ENCODE data around the gene TFPT.

DNA sequence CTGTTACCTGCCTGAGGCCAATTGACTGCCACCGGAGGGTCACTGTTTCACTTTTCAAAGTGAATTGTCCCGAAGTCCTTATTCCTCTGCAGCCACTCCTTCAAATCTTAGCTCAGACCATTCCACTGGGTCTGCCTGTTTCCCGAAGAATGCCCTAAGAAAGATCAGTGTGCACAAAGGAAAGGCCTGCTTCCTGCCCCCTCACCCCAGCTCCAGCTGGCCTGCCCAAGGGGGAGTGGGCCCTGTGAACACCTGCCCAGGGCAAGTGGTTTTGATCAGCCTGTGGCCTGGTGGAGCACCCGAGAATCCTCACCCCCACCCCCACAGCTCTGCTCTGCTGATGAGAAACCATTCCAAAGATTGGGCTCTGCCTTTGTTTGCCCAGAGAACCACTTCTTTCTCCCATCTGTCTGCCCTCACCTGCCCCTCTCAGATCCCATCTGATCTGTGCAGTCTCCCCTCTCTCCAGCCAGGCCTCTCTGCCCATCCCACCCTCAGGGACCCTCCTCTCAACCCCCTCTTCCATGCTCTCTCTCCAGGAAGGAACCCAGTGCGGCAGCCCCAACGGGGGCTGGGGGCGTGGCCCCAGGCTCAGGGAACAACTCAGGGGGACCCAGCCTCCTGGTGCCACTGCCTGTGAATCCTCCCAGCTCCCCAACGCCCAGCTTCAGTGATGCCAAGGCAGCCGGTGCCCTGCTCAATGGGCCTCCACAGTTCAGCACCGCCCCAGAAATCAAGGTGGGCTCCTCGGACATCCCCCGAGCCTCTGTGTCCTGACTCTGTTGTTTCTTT is 33.8 kb upstream of the TFPT start:
- TF ChIP-seq, protein P1, sequence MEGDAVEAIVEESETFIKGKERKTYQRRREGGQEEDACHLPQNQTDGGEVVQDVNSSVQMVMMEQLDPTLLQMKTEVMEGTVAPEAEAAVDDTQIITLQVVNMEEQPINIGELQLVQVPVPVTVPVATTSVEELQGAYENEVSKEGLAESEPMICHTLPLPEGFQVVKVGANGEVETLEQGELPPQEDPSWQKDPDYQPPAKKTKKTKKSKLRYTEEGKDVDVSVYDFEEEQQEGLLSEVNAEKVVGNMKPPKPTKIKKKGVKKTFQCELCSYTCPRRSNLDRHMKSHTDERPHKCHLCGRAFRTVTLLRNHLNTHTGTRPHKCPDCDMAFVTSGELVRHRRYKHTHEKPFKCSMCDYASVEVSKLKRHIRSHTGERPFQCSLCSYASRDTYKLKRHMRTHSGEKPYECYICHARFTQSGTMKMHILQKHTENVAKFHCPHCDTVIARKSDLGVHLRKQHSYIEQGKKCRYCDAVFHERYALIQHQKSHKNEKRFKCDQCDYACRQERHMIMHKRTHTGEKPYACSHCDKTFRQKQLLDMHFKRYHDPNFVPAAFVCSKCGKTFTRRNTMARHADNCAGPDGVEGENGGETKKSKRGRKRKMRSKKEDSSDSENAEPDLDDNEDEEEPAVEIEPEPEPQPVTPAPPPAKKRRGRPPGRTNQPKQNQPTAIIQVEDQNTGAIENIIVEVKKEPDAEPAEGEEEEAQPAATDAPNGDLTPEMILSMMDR (IDR thresholded peaks at IDR 0.05; ENCODE audit: borderline replicate concordance, extremely low read depth, low read length, poor library complexity, severe bottlenecking): no peak
- TF ChIP-seq EZH2 (IDR thresholded peaks at IDR 0.05; ENCODE audit: borderline replicate concordance, low read depth, low read length, severe bottlenecking): no peak
